Mammary epithelial cell (primary cell): ENCODE results near the gene CPSF3.

Source experiments
- EZH2 ChIP-seq: IDR thresholded peaks from 2 replicates; pipeline ENCODE4 v1.6.1; 2012; ENCODE audit warnings: low read length, inconsistent platforms, borderline replicate concordance
- TF ChIP-seq, protein P1 (sequence below), 2 donors: IDR thresholded peaks in 1 of 2; conservative IDR thresholded peaks in 1 of 2; 2 replicates each; pipeline ENCODE4 v1.5.1; 2011 to 2012; ENCODE audit warnings: inconsistent platforms in 2 of 2, low read length in 2 of 2, mild to moderate bottlenecking in 2 of 2, control low read depth in 1 of 2, low read depth in 1 of 2; ENCODE audit not compliant: insufficient read depth in 1 of 2; ENCODE audit errors: extremely low read depth in 1 of 2

DNA sequence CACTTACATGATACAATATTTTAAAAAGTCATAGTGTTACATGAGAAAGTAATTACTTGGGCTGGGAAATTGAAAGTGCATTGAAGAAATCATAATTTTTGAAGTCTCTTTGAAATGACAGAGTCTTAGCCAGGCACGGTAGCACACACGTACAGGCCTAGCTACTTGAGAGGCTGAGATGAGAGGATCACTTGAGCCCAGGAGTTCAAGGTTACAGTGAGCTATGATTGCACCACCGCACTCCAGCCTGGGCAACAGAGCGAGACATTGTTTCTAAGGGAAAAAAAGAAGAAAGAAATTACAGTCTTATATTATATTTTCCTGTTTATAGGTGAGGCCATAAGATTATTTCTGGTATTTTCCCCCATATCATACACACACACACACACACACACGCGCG lies 41.7 kb downstream of the CPSF3 start:
- TF ChIP-seq EZH2 = no peak
- TF ChIP-seq, protein P1, sequence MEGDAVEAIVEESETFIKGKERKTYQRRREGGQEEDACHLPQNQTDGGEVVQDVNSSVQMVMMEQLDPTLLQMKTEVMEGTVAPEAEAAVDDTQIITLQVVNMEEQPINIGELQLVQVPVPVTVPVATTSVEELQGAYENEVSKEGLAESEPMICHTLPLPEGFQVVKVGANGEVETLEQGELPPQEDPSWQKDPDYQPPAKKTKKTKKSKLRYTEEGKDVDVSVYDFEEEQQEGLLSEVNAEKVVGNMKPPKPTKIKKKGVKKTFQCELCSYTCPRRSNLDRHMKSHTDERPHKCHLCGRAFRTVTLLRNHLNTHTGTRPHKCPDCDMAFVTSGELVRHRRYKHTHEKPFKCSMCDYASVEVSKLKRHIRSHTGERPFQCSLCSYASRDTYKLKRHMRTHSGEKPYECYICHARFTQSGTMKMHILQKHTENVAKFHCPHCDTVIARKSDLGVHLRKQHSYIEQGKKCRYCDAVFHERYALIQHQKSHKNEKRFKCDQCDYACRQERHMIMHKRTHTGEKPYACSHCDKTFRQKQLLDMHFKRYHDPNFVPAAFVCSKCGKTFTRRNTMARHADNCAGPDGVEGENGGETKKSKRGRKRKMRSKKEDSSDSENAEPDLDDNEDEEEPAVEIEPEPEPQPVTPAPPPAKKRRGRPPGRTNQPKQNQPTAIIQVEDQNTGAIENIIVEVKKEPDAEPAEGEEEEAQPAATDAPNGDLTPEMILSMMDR (conservative IDR thresholded peaks at IDR 0.05 in 1 of 2, IDR thresholded peaks at IDR 0.05 in 1 of 2; ENCODE audit: extremely low read depth in 1 of 2, insufficient read depth in 1 of 2, low read depth in 1 of 2, low read length in 2 of 2) = no peak
